ENCODE results near the gene YWHAE.

DNA sequence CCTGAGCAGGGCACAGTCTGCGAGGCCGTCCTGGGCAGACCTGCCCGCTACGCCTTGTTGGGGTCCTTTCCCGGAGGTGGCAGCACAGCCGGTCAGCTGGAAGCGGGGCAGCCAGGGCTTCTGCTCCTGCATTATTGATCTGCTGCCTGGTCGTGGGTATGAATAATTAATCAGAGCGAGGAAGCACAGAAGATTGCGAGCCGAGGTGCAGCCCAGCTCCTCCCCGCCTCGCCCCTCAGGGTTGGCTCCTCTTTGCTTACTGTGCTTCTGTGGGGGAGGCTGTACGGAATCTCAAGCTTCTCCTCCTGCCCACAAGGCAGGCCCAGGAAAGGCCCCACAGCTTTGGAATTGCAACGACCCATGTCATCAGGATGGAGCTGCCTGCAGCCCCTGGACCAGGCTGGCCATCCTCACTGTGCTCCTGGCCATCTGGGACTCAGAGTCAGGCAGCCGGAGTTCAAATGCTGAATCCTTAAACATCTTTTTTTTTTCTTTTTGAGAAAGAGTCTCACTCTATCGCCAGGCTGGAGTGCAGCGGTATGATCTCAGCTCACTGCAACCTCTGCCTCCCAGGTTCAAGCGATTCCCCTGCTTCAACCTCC, 95.0 kb downstream of the YWHAE start:
- TF ChIP-seq CTCF (IDR thresholded peaks at IDR 0.05) = no peak
- TF ChIP-seq ZFX (IDR thresholded peaks at IDR 0.05; ENCODE audit: borderline replicate concordance) = no peak
